ENCODE data around the gene GGN. TPM values are rescaled to one million over a fixed set of nuclear protein-coding genes. Genes with fewer than 3 reads are reported as not detected.
A peak's percentile ranks its signal among the peaks of the same experiment; 100 is the strongest.

Gene GGN
- total RNA-seq, 1 experiment from 2014 or later, result 0.47 TPM

DNA sequence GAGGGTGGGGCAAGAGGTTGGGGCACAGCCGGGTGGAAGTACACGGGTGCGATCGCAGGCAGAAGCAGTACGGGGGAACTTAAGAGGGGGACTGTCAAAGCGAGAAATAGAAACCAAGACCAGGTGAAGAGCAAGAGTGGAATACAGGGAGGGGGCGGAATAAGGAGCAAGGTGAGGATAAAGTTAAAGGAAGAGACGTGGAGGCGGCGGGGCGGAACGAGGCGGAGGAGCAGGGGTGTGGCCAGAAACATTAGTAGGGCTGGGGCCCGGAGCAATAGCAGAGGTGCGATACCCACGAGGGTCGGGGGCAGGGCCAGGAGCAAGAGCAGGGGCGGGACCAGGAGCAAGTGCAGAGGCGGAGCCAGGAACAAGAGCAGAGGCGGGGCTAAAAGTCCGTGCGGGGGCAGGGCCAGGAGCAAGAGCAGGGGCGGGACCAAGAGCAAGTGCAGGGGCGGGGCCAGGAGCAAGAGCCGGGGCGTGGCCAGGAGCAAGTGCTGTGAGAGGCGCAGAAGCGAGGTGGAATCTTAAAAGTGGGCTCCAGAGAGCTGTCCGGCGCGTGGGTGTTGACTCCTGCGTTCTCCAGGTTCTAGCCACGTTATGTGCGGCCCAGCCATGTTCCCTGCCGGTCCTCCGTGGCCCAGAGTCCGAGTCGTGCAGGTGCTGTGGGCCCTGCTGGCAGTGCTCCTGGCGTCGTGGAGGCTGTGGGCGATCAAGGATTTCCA, 51.0 kb downstream of the GGN start (continued):
- TF ChIP-seq CEBPB (IDR thresholded peaks at IDR 0.05; ENCODE audit: low read depth) (no peak), CBX3 (IDR thresholded peaks at IDR 0.05; ENCODE audit: low read depth) (no peak), JUND (IDR thresholded peaks at IDR 0.05) (no peak), SRF (IDR thresholded peaks at IDR 0.05; ENCODE audit: low read depth) (no peak), EGR1 (IDR thresholded peaks at IDR 0.05; ENCODE audit: low read depth) (peak; percentile 70), ZFX (IDR thresholded peaks at IDR 0.05) (no peak)

DNA sequence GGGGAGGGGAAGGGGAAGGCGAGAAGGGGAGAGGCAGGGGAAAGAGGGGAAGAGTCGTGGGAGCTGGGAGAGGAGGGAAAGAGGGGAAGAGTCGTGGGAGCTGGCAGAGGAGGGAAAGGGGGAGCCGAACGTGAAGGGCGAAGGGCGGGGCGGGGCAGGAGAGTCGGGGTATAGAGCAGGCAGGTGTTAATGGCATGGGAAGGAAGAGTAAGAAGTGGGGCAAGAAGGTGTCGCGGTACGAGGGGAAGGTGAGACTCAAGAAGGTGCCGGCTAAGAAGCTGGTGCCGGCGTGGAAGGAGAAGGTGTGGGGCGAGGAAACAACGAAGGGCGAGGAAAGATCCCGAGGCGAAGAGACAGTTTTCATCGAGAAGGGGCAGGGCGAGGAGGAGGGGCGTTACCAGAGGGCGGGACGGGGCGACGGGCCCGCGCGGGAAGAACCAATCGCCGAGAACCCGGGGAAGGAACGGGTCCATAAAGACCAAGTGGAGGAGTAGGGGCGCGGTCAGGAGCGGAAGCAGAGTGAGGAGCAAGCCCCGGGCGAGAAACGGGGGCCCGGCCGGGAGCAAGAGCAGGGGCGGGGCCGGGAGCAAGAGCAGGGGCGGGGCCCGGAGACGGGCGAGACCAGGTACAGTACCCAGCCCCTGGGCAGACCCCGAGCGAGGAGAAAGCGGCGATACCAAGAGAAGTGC, 51.7 kb downstream of the GGN start:
- Histone ChIP-seq H3K9me2 (ENCODE audit: insufficient read depth) (no peaks in the 10 kb centered on the region), H3K27ac (ENCODE audit: low read depth, low read length) (peak overlapping the region; percentile 71)
- POLR2A ChIA-PET, result interaction anchor here (0.9 to 1.5 kb wide), 4 partner anchors 16 to 67 kb away, joined by 3 to 8 read pairs (median 4); partner anchors contain the start of genes FAM98C, GGN, KCNK6 and PSMD8

More for the DNA sequence above, 51.7 kb downstream of the GGN start:
- peaks cover 8 to 26% of the 10 kb centered on the region in 2 experiments for H3K4me1 ChIP-seq (ENCODE audit: control insufficient read depth in 1 of 2, insufficient read depth in 2 of 2, low read length in 2 of 2)
- H2AFZ ChIP-seq (ENCODE audit: low read depth, low read length, poor library complexity, severe bottlenecking), result peak overlapping the region; percentile 5
- H3K79me2 ChIP-seq (ENCODE audit: insufficient read depth, low read length), result no peaks in the 10 kb centered on the region
- no peaks in the 10 kb centered on the region for H4K20me1 ChIP-seq (ENCODE audit: insufficient read depth)
- ATAC-seq (peak; percentile 81), DNase-seq (ENCODE audit: low read depth, low spot score) (peak; percentile 91)
- peak overlapping the region; percentile 66 to 77 for H3K4me3 ChIP-seq (replicated peaks in 1 of 2; ENCODE audit: low read depth in 1 of 2, low read length in 2 of 2)
- no TSS peak for BruUV-seq (replicated peaks)
- TF ChIP-seq SP1 (IDR thresholded peaks at IDR 0.05; ENCODE audit: low read depth) (peak; percentile 27; the same call in 1 of the 2 replicates), POLR2AphosphoS5 (IDR thresholded peaks at IDR 0.05; ENCODE audit: low read depth, low read length) (peak; percentile 41; the same call in 1 of the 2 replicates), ZFX (IDR thresholded peaks at IDR 0.05) (no peak), EZH2phosphoT487 (IDR thresholded peaks at IDR 0.05; ENCODE audit: borderline replicate concordance) (no peak), EZH2 (IDR thresholded peaks at IDR 0.05) (no peak)
- TF ChIP-seq, protein P1, sequence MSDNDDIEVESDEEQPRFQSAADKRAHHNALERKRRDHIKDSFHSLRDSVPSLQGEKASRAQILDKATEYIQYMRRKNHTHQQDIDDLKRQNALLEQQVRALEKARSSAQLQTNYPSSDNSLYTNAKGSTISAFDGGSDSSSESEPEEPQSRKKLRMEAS (IDR thresholded peaks at IDR 0.05), result peak; percentile 54; the same call in 1 of the 2 replicates
- peak overlapping the region; percentile 56 for H3K9ac ChIP-seq (ENCODE audit: low read length)
- peak overlapping the region; percentile 84 for H3K4me2 ChIP-seq (ENCODE audit: low read length)
- no peaks in the 10 kb centered on the region for H3K36me3 ChIP-seq (ENCODE audit: control insufficient read depth in 1 of 2, insufficient read depth in 2 of 2, low read length in 2 of 2)
- intact Hi-C loops (cut with micrococcal nuclease), result loop anchor here (1.0 kb wide), 3 partner anchors 38 to 102 kb away; partner anchors contain the start of gene PSMD8
- no peaks in the 10 kb centered on the region for H3K9me3 ChIP-seq (ENCODE audit: control insufficient read depth in 1 of 2, insufficient read depth in 1 of 2, low read depth in 1 of 2, low read length in 2 of 2)
- no peaks in the 10 kb centered on the region for H3K27me3 ChIP-seq (ENCODE audit: insufficient read depth, low read length)
- ChIA-PET RAD21 (ENCODE audit: low non-redundant PET in 1 of 2, low total read pairs in 2 of 2, uncharacterized antibody in 2 of 2, unreplicated experiment in 2 of 2) (interaction anchor here (0.5 to 1.6 kb wide), 7 partner anchors 17 to 171 kb away, joined by 3 to 8 read pairs (median 4); partner anchors contain the start of genes PSMD8 (in 2 of the 2) and KCNK6 (in 1 of the 2)), CTCF (interaction anchor here (0.7 to 2.9 kb wide), 11 partner anchors 31 to 433 kb away, joined by 3 to 40 read pairs (median 4); partner anchors contain the start of genes C19orf33, GGN, PSMD8 and SIPA1L3)

Other genes with a start within 250 kb of the GGN start
- 9.7 TPM for gene DPF1, start 163.8 kb downstream of the GGN start, total RNA-seq (2021; ENCODE audit: unreplicated experiment)
- 0.84 TPM for gene PPP1R14A, start 131.7 kb downstream of the GGN start, total RNA-seq (2021; ENCODE audit: unreplicated experiment)
- gene SPINT2, start 123.5 kb downstream of the GGN start, total RNA-seq (2021; ENCODE audit: unreplicated experiment), result 500 TPM
- 135 TPM for gene C19orf33, start 83.8 kb downstream of the GGN start, total RNA-seq (2021; ENCODE audit: unreplicated experiment)
- gene YIF1B, start 72.1 kb downstream of the GGN start, total RNA-seq (2021; ENCODE audit: unreplicated experiment), result 67.5 TPM
- 11.0 TPM for gene KCNK6, start 68.2 kb downstream of the GGN start, total RNA-seq (2021; ENCODE audit: unreplicated experiment)
- gene CATSPERG, start 52.2 kb downstream of the GGN start, total RNA-seq (2021; ENCODE audit: unreplicated experiment), result 3.5 TPM
- 195 TPM for gene PSMD8, start 13.5 kb downstream of the GGN start, total RNA-seq (2021; ENCODE audit: unreplicated experiment)
- 3.4 TPM for gene SPRED3, start 663 bp upstream of the GGN start, total RNA-seq (2021; ENCODE audit: unreplicated experiment)
- gene FAM98C, start 15.1 kb upstream of the GGN start, total RNA-seq (2021; ENCODE audit: unreplicated experiment), result 33.8 TPM
- gene RASGRP4, start 38.2 kb upstream of the GGN start, total RNA-seq (2021; ENCODE audit: unreplicated experiment), result not detected
- gene RYR1, start 45.7 kb upstream of the GGN start, total RNA-seq (2021; ENCODE audit: unreplicated experiment), result 4.1 TPM
- 9.1 TPM for gene MAP4K1, start 229.9 kb upstream of the GGN start, total RNA-seq (2021; ENCODE audit: unreplicated experiment)
- gene EIF3K, start 231.2 kb upstream of the GGN start, total RNA-seq (2021; ENCODE audit: unreplicated experiment), result 313 TPM

Measured in HCT116 (cell line).